HG03460 (cell line): ENCODE data around the gene ILKAP.

Source experiments
- ATAC-seq: cut with Tn5 transposase; IDR thresholded peaks from one replicate; pipeline ENCODE4 v1.9.1; 2021; ENCODE audit not compliant: unreplicated experiment

The ILKAP gene

DNA sequence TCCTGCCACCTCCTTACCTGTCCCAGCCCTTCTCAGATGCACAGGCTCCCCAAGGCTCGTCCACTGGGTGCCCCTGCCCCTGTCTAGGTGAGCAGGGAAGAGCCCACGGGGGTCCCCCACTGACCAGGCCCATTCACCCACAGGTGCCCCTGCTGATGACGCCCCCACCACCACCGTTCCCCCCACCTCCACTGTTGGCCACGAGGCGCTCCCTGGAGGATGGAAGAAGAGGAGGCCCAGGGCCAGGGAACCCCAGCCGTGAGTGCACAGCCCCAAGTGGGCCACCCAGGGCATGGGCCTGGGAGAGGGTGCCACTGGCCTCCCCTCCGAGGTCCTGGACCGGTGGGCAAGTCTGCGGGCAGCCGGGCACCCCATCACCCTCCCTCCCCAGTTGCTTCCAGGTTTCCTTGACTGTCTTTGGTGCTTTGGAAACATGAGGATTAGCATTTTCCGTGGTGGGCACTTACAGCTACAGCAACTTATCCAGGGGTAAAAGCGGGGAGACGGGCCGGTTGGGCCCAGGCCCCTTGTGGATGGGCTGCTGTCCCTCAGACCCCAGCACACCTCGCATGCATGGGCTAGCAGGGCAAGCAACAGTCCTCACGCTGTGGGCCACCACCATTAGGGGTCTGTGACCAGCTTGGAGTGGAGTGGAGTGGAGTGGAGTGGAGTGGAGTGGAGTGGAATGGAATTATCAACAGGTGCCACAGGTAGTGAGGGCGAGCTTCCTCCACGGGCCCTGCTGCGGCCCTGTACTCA lies 78.2 kb downstream of the ILKAP start:
- ATAC-seq: no peak

DNA sequence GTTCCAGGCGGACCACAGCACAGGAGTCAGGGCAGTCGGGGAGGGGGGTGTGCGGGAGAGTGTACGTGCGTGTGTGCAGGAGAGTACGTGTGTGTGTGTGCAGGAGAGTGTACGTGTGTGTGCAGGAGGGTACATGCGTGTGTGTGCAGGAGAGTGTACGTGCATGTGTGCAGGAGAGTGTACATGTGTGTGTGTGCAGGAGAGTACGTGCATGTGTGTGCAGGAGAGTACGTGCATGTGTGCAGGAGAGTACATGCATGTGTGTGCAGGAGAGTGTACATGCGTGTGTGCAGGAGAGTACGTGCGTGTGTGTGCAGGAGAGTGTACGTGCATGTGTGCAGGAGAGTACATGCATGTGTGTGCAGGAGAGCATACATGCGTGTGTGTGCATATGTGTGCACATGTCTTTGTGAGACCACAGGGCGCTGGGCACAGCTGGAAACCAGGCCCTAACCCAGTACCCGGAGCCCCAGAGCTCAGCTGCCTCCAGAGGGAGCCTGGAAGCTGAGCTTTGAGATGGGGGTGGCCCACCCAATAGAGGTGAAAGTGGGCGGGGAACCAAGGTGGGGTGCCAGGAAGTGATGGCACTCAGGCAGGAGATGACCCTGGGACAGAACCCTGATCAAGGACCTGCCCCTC lies 78.9 kb downstream of the ILKAP start:
- no peak for ATAC-seq

DNA sequence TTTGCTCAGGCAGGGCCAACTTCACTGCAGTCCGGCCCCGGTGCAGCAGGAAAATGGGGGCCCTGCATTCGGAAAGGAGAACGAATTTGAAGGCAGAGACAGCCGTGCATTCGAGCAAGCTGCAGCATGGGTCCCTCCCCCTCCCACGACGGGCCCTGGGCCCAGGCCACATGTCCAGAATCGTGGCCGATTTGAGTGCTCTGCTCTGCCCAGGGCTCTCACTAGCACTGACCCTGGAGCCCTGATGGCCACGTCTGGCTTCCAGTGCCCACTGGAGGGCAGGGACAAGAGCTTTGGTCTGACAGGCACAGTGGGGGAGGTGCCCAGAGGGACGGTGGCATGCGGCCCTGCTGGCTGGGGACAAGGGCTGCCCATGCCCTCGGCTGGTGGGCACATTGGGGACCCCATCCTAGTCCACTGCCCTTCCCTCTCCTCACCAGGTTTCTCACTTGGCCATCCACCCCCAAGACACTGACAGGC lies 79.5 kb downstream of the ILKAP start:
- no peak for ATAC-seq

DNA sequence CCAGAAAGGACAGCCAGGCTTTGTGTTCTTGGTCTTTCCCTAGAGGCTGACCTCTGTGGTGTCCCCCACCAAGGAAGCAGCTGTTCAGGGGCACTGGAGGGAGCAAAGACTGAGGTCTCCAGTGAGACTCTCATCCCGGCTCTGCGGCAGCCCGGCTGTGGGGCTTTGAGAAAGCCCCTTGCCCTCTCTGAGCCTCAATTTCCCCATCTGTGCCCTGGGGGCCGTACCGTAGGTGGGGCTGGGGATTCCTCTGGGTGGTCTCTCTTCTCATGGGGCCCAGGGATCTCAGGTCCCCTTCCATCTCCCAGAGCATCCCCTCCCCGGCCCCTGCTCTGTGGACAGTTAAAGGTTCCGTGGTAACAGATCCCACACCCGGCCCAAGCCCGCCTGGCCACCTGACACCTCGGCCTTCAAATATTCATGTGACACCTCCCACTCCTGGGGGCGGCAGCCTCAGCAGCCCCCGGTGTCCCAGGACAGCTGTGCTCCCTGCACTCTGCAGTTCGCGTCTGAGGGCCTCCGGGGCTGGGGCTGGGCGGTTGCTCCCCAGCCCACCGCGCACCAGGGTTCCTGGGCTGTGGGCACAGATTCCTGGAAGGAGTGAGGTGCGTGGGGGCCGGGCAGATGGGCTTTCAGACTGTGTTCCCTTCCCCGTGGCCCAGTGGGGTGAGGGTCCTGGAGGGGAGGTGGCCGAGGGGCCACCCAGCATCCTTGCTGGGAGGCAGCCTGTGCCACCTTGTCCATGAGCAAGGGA lies 80.1 kb downstream of the ILKAP start:
- ATAC-seq: no peak

DNA sequence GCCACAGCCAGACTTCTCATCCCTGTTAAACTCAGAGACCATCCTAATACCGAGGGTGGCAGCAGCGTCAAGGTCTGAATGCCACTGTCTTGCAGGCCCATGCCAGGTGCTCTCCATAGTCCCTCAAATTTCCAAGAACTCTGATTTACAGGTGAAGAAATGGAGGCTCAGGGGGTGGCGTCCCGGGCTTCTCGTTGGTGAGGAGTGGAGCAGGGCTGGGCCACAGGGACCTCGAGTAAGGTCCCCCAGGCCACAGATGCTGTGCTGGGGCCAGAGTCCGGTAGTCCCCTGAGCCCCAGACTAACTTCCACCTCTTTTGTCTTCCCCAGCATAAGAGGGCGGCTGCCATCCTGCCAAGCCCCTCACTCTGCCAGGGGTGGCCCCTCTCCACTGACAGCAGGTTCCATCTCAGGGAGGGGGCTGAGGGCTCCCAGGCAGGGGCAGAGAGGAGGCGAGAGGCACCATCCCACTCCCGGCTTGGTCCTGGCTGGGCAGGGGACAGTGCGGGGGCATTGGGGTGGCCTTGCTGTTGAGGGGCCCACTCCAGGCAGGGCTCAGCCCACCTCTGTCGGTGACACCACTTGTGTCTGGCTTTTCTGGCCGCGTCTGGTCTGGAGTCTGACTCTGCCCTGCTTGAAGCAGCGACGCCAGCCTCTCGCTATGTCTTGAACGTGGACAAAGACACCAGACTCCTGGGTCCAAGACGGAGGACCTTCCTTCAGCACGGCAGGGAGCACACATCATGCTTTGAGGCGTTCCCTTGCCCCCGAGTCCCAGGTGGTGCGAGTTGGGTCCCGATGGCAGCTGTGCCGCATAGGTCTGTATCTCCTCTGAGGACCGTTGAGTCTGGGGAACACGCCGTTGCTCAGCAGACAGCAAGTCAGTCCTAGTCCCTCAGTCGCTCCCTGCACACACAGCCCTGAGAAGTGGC lies 80.9 kb downstream of the ILKAP start:
- ATAC-seq: no peak

DNA sequence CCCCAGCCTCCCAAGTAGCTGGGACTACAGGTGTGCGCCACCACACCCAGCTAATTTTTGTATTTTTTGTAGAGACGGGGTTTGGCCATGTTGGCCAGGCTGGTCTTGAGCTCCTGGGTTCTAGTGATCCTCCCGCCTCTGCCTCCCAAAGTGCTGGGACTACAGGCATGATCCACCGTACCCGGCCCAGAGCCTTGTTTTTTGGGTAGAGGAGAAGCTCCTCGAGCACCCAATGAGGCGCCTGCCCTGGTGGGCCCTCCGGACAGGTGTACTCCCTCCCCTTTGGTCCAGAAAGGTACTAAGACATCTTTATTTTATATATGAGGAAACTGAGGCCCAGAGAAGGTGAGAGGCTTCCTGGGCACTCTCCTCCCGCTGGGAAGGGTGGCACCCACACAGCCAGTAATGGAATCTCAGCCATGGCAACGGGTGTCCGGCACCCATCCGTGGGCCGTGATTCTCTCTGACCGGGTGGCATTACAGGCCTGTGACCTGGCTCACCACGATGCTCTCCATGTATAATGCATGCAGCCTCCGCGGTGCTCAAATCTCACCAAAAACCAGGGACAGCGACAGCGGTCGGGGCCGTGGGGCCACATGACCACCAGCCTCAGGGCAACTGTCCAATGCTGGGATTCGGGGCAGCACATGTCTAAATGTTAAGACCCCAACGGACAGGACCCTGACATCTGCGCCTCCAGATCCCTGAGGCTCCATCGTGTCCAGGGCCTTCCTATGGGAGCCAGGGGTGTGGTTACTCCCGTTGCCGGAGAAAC lies 81.8 kb downstream of the ILKAP start:
- ATAC-seq: no peak

DNA sequence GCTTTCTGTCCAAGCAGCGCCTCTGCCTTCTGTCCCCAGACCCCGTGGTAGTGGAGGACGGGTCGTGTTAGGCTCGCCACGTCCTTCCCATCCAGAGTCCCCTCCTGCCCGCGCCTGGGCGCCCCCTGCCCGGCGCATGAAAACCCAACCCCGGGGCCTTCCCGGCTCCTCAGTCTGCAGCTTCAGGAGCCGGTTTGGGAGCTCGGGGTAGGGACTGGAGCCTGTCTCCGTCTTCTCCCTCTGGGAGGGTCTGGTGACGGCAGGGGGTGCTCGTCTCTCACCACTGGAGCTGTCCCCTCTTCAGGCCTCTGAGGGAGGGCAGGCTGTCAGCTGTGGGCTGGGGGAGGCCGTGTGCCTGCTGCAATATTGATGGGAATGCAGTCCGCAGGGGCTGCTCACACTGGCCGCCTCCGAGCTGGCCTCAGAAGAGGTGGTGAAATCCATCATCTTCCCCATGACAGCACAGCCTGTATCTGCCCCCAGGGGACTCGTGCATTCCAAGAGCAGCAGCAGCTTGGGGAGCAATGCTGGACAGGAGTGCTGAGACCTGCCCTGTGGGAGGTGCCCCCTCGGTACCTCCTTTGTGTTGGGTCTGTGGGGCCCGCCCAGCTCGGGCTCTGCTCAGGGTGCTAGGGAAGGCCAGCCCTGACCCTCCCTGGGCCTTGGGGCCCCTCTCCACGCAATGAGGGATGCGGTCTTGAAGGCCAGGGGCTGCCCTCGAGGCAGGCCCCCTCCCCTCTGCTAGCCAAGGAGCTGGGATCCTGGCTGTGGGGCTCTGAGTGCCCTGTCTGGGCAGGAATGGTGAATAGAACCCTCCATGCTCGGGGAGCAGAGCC lies 82.8 kb downstream of the ILKAP start:
- ATAC-seq: no peak
